ENCODE results near the gene NCEH1. TPM values are rescaled to one million over a fixed set of nuclear protein-coding genes. Genes with fewer than 3 reads are reported as not detected.
A peak's percentile ranks its signal among the peaks of the same experiment; 100 is the strongest.
"Not testable (repeated sequence)": the region's sequence is repeated elsewhere in the genome, so short reads cannot be mapped to it uniquely, and the experiment has no call there.

The NCEH1 gene
- polyA plus RNA-seq (2013, experiment 1 of 2; ENCODE audit: insufficient read length) = 2.7 TPM
- 3.8 TPM for polyA plus RNA-seq (2013, experiment 2 of 2; ENCODE audit: insufficient read length)

- DNase-seq = peak; percentile 98
These were observed at the start of gene NCEH1 for GRCh38 chr3:172710664-172711453. NCEH1 (minus strand) TSS chr3:172711067; CDS start chr3:172710984, 83 bp downstream.

- DNase-seq = peak; percentile 59
These were observed 49.5 kb upstream of the NCEH1 start for GRCh38 chr3:172760416-172760815.

GRCh38 chr3:172753125-172753524, 42.3 kb upstream of the NCEH1 start:
- no peak for DNase-seq

GRCh38 chr3:172752651-172753050, 41.8 kb upstream of the NCEH1 start:
- DNase-seq = no peak

- DNase-seq = peak; percentile 7
These were observed 40.4 kb upstream of the NCEH1 start for GRCh38 chr3:172751175-172751704.

- DNase-seq = peak; percentile 100
These were observed 39.7 kb upstream of the NCEH1 start, which contains the start of gene ECT2 for GRCh38 chr3:172750368-172751174. ECT2 (plus strand) TSS chr3:172750726; CDS start chr3:172754531, 3,805 bp downstream.

GRCh38 chr3:172750069-172750367, 39.2 kb upstream of the NCEH1 start:
- DNase-seq = no peak

- peak; percentile 93 for DNase-seq
These were observed 38.5 kb upstream of the NCEH1 start for GRCh38 chr3:172749230-172749965.

GRCh38 chr3:172746475-172746874, 35.6 kb upstream of the NCEH1 start:
- DNase-seq = peak; percentile 39

GRCh38 chr3:172739462-172739861, 28.6 kb upstream of the NCEH1 start:
- DNase-seq = no peak

- no peak for DNase-seq
These were observed 24.1 kb upstream of the NCEH1 start for GRCh38 chr3:172735014-172735413.

- DNase-seq = no peak
These were observed 15.5 kb upstream of the NCEH1 start for GRCh38 chr3:172726380-172726779.

GRCh38 chr3:172722536-172723040, 11.7 kb upstream of the NCEH1 start:
- DNase-seq = not testable (repeated sequence)

GRCh38 chr3:172717493-172718088, 6.7 kb upstream of the NCEH1 start:
- no peak for DNase-seq

- no peak for DNase-seq
These were observed 5.6 kb upstream of the NCEH1 start for GRCh38 chr3:172716476-172716875.

GRCh38 chr3:172713316-172713715, 2.4 kb upstream of the NCEH1 start:
- DNase-seq = no peak

GRCh38 chr3:172711454-172711795, 558 bp upstream of the NCEH1 start:
- DNase-seq = no peak

GRCh38 chr3:172709774-172710663, 848 bp downstream of the NCEH1 start:
- DNase-seq = peak; percentile 38

- no peak for DNase-seq
These were observed 1.7 kb downstream of the NCEH1 start for GRCh38 chr3:172708921-172709773.

GRCh38 chr3:172707967-172708366, 2.9 kb downstream of the NCEH1 start:
- DNase-seq = peak; percentile 57

Data from fibroblast of skin of scalp (primary cell).